HEK293 (cell line): ENCODE measurements around the gene GPSM1.

Experiments
- CTCF ChIP-seq: fragments of 450-650 bp; formaldehyde crosslinking; IDR thresholded peaks from 2 replicates; pipeline ENCODE4 v1.5.1; 2016; ENCODE audit warnings: missing biosample characterization, missing genetic modification characterization
- REST ChIP-seq: fragments of 450-650 bp; formaldehyde crosslinking; IDR thresholded peaks from 2 replicates; pipeline ENCODE4 v1.5.1; 2016; ENCODE audit warnings: missing biosample characterization, missing genetic modification characterization
- SETDB1 ChIP-seq: IDR thresholded peaks from one replicate; pipeline ENCODE4 v1.6.1; 2017; ENCODE audit warnings: mild to moderate bottlenecking, low read length, moderate library complexity, mixed read lengths; ENCODE audit not compliant: insufficient read length
- YY1 ChIP-seq: fragments of 450-650 bp; formaldehyde crosslinking; IDR thresholded peaks from 2 replicates; pipeline ENCODE4 v1.5.1; 2018; ENCODE audit warnings: missing biosample characterization, missing genetic modification characterization
- ZBTB8A ChIP-seq: fragments of 450-650 bp; formaldehyde crosslinking; IDR thresholded peaks from 2 replicates; pipeline ENCODE4 v1.5.1; 2016; ENCODE audit warnings: missing biosample characterization, missing genetic modification characterization
- ZNF157 ChIP-seq: fragments of 450-650 bp; formaldehyde crosslinking; IDR thresholded peaks from 2 replicates; pipeline ENCODE4 v1.5.1; 2016; ENCODE audit warnings: missing biosample characterization, missing genetic modification characterization
- ZNF341 ChIP-seq: fragments of 450-650 bp; formaldehyde crosslinking; IDR thresholded peaks from 2 replicates; pipeline ENCODE4; 2016; ENCODE audit warnings: low read depth, missing biosample characterization, missing genetic modification characterization
- ZNF423 ChIP-seq: fragments of 450-650 bp; formaldehyde crosslinking; IDR thresholded peaks from 2 replicates; pipeline ENCODE4 v1.5.1; 2016; ENCODE audit warnings: missing biosample characterization, missing genetic modification characterization
- ZNF596 ChIP-seq: fragments of 450-650 bp; IDR thresholded peaks from 2 replicates; pipeline ENCODE4 v1.5.0; 2018; ENCODE audit warnings: missing biosample characterization, mild to moderate bottlenecking, missing genetic modification characterization, moderate library complexity
- ZNF777 ChIP-seq: fragments of 450-650 bp; formaldehyde crosslinking; IDR thresholded peaks from 2 replicates; pipeline ENCODE4 v1.5.1; 2017; ENCODE audit warnings: missing biosample characterization, missing genetic modification characterization, borderline replicate concordance
- ZNF830 ChIP-seq: fragments of 450-650 bp; IDR thresholded peaks from 2 replicates; pipeline ENCODE4 v1.5.0; 2018; ENCODE audit warnings: missing biosample characterization, missing genetic modification characterization, low read depth, mild to moderate bottlenecking, moderate library complexity
- TF ChIP-seq, protein P1 (sequence below): fragments of 450-650 bp; formaldehyde crosslinking; IDR thresholded peaks from 2 replicates; pipeline ENCODE4 v1.5.1; 2016; ENCODE audit warnings: missing biosample characterization, missing genetic modification characterization

GRCh38 chr9:136300016-136300545 lies 27.3 kb upstream of the GPSM1 start:
- no peak for TF ChIP-seq ZNF830 (tag by site-specific recombination)
- no peak for TF ChIP-seq ZNF157 (tag by site-specific recombination)
- no peak for TF ChIP-seq CTCF (tag by site-specific recombination)
- TF ChIP-seq ZNF341 (tag by site-specific recombination), result no peak
- TF ChIP-seq ZBTB8A (tag by site-specific recombination), result no peak
- TF ChIP-seq, protein P1, sequence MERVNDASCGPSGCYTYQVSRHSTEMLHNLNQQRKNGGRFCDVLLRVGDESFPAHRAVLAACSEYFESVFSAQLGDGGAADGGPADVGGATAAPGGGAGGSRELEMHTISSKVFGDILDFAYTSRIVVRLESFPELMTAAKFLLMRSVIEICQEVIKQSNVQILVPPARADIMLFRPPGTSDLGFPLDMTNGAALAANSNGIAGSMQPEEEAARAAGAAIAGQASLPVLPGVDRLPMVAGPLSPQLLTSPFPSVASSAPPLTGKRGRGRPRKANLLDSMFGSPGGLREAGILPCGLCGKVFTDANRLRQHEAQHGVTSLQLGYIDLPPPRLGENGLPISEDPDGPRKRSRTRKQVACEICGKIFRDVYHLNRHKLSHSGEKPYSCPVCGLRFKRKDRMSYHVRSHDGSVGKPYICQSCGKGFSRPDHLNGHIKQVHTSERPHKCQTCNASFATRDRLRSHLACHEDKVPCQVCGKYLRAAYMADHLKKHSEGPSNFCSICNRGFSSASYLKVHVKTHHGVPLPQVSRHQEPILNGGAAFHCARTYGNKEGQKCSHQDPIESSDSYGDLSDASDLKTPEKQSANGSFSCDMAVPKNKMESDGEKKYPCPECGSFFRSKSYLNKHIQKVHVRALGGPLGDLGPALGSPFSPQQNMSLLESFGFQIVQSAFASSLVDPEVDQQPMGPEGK (tag by site-specific recombination), result no peak
- no peak for TF ChIP-seq REST (tag by site-specific recombination)
- no peak for TF ChIP-seq ZNF423
- TF ChIP-seq ZNF777, result no peak
- TF ChIP-seq SETDB1, result no peak
- no peak for TF ChIP-seq ZNF596 (tag by site-specific recombination)
- no peak for TF ChIP-seq YY1 (tag by site-specific recombination)
